ENCODE measurements around the gene DNAJA4.

The DNAJA4 gene

DNA sequence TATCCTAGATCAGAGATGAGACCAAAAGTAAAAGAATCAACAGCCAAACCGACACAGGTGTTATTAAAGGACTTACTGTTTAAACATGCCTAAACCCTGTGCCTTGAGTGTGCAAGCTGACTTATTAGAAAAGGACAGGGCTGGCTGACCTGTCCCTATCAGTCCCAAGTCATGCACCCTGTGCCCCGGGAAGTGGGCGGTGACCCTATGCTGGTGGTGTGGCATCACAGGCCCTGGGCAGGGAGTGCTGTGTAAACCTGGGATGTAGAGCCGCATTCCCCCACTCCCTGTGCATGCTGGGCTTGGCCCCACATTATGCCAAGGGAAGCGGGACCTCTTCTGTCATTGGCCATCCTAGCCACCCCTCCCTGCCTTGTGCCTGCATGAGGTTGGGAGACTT lies 10.6 kb downstream of the DNAJA4 start:
- in situ Hi-C loops (cut with HindIII; ENCODE audit: low sequenced_read_pairs): loop anchor here (25.0 kb wide), 2 partner anchors 138 to 338 kb away; partner anchors contain the start of genes CIB2 and IDH3A

GRCh38 chr15:78276064-78276943 lies 11.9 kb downstream of the DNAJA4 start:
- in situ Hi-C loops (cut with HindIII; ENCODE audit: low sequenced_read_pairs): loop anchor here (25.0 kb wide), 1 partner anchor 139 kb away; the partner anchor contains the start of genes CIB2 and IDH3A

DNA sequence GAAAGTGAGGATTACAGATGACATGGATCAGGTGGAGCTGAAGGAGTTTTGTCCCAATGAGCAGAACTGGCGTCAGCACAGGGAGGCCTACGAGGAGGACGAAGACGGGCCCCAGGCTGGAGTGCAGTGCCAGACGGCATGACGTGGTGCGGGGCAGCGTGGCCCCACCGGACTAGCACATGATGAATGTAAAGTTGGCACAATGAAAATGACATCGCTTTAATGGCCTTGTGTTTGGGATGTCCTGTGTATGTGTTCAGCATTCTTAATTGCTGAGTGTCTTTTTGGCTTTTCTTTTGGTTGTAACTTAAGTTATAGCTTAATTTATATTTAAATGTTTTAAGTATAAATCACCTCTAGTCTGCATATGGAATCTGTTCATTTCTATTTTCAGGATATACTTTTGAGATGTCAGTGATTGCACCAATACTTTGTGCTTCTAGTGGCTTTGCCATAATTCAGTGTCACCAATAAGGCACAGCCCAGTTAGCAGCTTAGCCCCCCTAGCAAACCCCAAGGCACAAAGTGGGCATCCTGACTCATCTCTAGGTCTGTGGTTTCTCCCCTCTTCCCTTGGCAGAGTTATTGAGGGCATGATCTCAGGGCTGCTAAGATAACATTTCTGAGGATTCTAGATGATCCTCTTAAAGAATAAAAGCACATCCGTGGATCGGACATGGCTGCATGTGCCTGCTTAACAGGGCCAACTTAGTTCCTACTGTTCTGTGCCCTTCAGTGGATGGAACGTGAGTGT lies 16.1 kb downstream of the DNAJA4 start:
- in situ Hi-C loops (cut with HindIII; ENCODE audit: low sequenced_read_pairs): loop anchor here (25.0 kb wide), 1 partner anchor 143 kb away; the partner anchor contains the start of genes CIB2 and IDH3A

GRCh38 chr15:78282324-78282723 lies 18.0 kb downstream of the DNAJA4 start:
- in situ Hi-C loops (cut with HindIII; ENCODE audit: low sequenced_read_pairs): loop anchor here (25.0 kb wide), 1 partner anchor 145 kb away; the partner anchor contains the start of genes CIB2 and IDH3A

GRCh38 chr15:78284758-78285157 lies 20.4 kb downstream of the DNAJA4 start:
- in situ Hi-C loops (cut with HindIII; ENCODE audit: low sequenced_read_pairs): loop anchor here (25.0 kb wide), 1 partner anchor 147 kb away; the partner anchor contains the start of genes CIB2 and IDH3A

GRCh38 chr15:78290222-78290621 lies 25.9 kb downstream of the DNAJA4 start:
- in situ Hi-C loops (cut with HindIII; ENCODE audit: low sequenced_read_pairs): loop anchor here (25.0 kb wide), 1 partner anchor 153 kb away; the partner anchor contains the start of genes CIB2 and IDH3A

DNA sequence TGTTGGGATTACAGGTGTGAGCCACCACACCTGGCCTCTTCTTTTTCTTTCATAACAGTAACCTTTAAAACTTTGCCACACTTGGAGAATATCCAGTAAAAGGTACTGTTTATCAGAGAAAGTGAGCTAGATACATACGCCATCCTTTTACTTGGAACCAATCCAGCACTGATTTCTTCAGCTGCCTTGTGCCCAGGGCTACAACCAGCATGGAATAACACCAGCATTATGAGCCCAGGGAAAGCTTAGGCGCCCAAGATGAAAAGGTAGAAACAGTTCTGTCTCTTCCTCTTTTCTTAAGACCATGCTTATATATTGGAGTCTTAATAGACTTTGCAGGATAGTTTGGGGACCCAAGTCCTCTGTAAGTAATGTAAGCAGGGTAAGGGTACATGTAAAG lies 26.7 kb downstream of the DNAJA4 start:
- in situ Hi-C loops (cut with HindIII; ENCODE audit: low sequenced_read_pairs): loop anchor here (25.0 kb wide), 1 partner anchor 154 kb away; the partner anchor contains the start of genes CIB2 and IDH3A

- in situ Hi-C loops (cut with HindIII; ENCODE audit: low sequenced_read_pairs): loop anchor here (25.0 kb wide), 1 partner anchor 154 kb away; the partner anchor contains the start of genes CIB2 and IDH3A
Observed at GRCh38 chr15:78291698-78292097, 27.3 kb downstream of the DNAJA4 start.

- in situ Hi-C loops (cut with HindIII; ENCODE audit: low sequenced_read_pairs): loop anchor here (25.0 kb wide), 1 partner anchor 155 kb away; the partner anchor contains the start of genes CIB2 and IDH3A
Observed at GRCh38 chr15:78292219-78292618, 27.9 kb downstream of the DNAJA4 start.

- in situ Hi-C loops (cut with HindIII; ENCODE audit: low sequenced_read_pairs): loop anchor here (25.0 kb wide), 1 partner anchor 162 kb away; the partner anchor contains the start of genes CIB2 and IDH3A
Observed at GRCh38 chr15:78299101-78299930, 35.0 kb downstream of the DNAJA4 start, which contains the start of gene SKIC8. TSS of gene SKIC8 (minus strand) at chr15:78299609. CDS start at chr15:78295686, 3,923 bp downstream.

DNA sequence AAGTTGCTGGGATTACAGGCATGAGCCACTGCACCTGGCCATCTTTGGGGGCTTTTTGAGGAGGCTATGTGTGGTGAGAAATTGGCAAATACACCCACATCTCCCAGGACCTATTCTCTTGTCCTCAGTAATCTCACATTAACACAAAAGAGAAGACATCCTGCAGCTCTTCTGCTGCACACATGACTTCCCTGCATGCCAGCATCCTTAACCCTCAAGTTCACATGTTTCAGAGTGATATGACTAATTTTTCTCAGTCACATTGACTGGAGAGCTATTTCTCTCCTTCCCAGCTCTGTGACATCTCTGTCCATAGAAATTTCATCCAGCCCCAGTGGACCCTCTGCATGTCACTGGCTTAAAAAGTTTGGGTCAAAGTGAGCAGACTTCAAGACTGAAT lies 37.0 kb downstream of the DNAJA4 start:
- in situ Hi-C loops (cut with HindIII; ENCODE audit: low sequenced_read_pairs): loop anchor here (25.0 kb wide), 1 partner anchor 111 kb away; no protein-coding TSS in a partner anchor

DNA sequence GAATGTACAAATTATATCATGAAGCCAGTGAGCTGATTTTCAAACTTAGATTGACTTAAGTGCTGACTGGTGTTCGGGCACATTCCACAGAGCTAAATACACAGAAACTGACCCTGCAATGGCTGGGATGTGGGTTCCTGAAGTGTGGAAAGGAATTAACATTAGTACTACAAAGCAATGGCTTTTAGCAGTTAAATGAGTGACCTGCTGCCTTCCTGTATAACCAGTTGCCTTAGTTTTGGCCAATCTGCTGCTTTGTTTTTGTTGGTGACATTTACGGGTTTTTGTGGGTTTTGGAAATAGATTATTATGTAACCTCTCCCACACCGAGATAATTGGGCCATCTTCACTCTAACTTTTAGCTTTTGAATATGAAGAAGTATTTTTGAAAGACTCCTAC lies 37.5 kb downstream of the DNAJA4 start:
- in situ Hi-C loops (cut with HindIII; ENCODE audit: low sequenced_read_pairs): loop anchor here (25.0 kb wide), 1 partner anchor 110 kb away; no protein-coding TSS in a partner anchor

GRCh38 chr15:78302579-78303312 lies 38.4 kb downstream of the DNAJA4 start:
- in situ Hi-C loops (cut with HindIII; ENCODE audit: low sequenced_read_pairs): loop anchor here (25.0 kb wide), 1 partner anchor 110 kb away; no protein-coding TSS in a partner anchor

DNA sequence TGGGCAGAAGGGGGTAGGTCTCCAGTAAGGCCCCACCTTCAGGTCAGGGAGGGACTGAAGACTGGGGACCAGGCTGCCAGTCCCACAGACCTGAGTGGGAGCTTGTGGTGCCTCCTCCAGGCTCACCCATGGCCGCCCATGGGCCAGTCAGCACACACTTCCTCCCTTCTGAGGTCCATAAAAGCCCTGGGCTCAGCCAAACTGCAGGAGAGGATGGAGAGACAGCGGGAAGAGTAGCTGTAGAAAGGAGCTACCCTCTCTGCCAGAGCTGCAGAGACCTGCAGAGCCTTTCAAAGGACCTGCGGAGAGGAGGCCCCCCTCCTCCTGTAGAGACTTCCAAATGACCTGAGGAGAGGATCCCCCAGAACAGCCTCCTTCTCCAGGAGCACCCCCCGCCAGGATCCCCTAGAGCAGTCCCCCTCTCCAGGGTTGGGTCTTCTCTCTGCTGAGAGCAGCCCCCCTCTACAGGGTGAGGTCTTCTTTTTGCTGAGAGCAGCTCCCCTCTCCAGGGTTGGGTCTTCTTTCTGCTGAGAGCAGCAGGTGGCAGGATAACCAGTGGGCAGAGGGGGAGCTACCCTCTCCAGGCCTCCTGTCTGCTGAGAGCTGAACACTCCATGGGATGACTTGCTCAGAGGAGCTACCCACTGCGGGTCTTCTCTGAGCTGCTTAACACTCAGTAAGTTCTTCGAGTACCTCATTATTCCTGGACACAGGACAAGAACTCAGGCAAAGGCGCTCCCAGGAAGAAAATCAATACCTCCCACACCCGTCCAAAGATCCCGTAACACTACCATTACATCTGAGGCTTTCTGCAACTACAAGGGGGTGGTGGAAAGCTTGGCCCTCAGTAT lies 40.1 kb downstream of the DNAJA4 start:
- in situ Hi-C loops (cut with HindIII; ENCODE audit: low sequenced_read_pairs): loop anchor here (25.0 kb wide), 1 partner anchor 108 kb away; no protein-coding TSS in a partner anchor

GRCh38 chr15:78306176-78306774 lies 41.9 kb downstream of the DNAJA4 start:
- in situ Hi-C loops (cut with HindIII; ENCODE audit: low sequenced_read_pairs): loop anchor here (25.0 kb wide), 1 partner anchor 106 kb away; no protein-coding TSS in a partner anchor

DNA sequence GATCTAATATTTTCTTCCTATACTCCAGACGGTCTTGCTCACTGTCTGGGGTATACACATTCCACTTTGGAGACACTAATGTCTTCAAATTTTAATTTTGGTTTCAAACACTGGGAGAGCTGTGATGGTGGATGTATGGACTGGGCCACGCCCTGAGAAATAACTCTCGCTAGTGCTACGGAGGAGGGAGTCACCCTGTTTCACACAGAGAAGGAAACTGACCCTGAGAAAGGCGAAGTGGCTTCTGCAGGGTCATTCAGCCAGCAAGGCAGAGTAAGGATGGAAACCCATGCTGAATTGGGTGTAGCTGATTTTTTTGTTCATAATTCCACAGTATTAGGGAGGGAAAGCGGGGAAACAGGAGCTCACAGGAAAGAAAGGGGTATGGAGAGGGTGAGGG lies 43.6 kb downstream of the DNAJA4 start:
- in situ Hi-C loops (cut with HindIII; ENCODE audit: low sequenced_read_pairs): loop anchor here (25.0 kb wide), 1 partner anchor 104 kb away; no protein-coding TSS in a partner anchor

DNA sequence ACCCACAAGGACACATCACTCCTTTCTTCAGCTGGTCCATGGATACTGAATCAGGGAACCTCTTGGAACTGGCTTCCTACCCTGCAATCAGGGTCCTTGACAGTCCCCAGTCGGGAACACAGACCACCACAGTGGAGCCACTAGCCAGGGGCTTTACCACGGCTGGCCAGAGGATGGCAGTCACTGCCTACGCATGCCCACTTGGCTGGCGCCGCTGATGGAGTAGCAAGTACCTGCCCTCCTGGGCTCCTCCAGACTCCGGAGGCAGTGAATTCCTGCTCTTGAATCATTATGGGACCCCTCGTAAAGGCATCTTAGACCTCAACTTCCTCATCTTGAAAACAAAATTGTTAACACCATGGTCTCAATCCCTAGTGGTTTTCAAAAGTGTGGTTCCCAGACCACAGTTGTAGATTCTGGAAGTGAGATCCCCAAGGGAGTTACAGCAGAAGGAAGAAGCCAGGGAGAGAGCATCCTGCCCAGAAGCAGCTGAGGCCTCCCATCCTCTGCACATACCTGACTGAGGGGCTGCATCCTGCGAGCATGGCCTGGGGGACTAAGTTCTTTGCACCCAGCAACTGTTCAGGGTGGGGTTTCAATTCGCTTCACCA lies 44.2 kb downstream of the DNAJA4 start:
- in situ Hi-C loops (cut with HindIII; ENCODE audit: low sequenced_read_pairs): loop anchor here (25.0 kb wide), 1 partner anchor 104 kb away; no protein-coding TSS in a partner anchor

All from DLD1 (cell line).